ENCODE measurements around the gene GRK4.

Gene GRK4

DNA sequence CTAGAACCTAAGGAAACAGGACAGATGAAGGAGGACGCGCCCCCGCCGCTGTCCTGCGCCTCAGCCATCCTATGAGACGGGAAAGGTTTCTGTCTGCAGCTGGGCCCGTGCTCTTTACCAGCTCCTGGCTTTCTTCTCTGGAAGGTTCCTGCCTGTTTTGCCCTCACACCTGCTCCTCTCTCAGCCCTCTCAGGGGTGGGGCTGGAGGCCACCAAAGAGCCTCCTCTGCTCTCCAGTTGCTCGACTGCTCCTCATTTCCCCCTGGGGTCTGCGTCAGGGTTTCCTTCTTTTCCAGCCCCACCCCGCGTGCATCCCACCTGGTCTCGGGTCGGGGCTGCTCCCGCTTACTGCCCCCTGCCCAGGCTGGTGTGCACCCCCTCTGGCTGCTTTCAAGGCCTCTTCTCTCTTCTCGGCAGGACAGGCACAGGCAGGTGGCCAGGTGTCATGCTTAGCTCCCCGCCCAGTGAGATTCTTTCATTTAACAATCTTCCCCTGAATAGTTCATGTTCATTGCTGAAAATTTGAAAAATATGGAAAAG, 106.4 kb downstream of the GRK4 start:
- no peaks in the 10 kb centered on the region for H3K36me3 ChIP-seq (replicated peaks in 1 of 2; ENCODE audit: control insufficient read depth in 2 of 2, insufficient read depth in 2 of 2, low read length in 2 of 2)
- H3K4me3 ChIP-seq (ENCODE audit: low read length in 2 of 2): no peak overlapping the region
- no peak overlapping the region for H4K8ac ChIP-seq (ENCODE audit: low read depth, low read length)
- H3K23ac ChIP-seq (ENCODE audit: low read depth, low read length, poor library complexity): no peak overlapping the region
- no CpG with 5 or more reads among the region's 16 CpGs for WGBS, 2 donors (ENCODE audit: extremely low coverage in 2 of 2, insufficient read length in 2 of 2, insufficient replicate concordance in 1 of 2)
- no peak overlapping the region for H3K9ac ChIP-seq (ENCODE audit: low read depth, low read length, poor library complexity)
- peak overlapping the region; percentile 18 for H2AFZ ChIP-seq (ENCODE audit: low read length)
- H3K27ac ChIP-seq (replicated peaks; ENCODE audit: low read length): no peak overlapping the region
- no peak overlapping the region for H2BK5ac ChIP-seq (ENCODE audit: low read length)
- H4K91ac ChIP-seq (ENCODE audit: low read depth, low read length, poor library complexity): no peak overlapping the region
- peaks cover 5 to 8% of the 10 kb centered on the region in 2 donors for H3K4me1 ChIP-seq (ENCODE audit: control insufficient read depth in 2 of 2, insufficient read depth in 1 of 2, low read depth in 1 of 2, low read length in 2 of 2)
- H2BK15ac ChIP-seq (ENCODE audit: low read length): peak overlapping the region; percentile 45
- H2BK120ac ChIP-seq (ENCODE audit: low read depth, low read length): no peak overlapping the region
- no peak for DNase-seq (ENCODE audit: low spot score)
- H3K27me3 ChIP-seq (ENCODE audit: control insufficient read depth in 3 of 3, insufficient read depth in 3 of 3, low read depth in 1 of 3, low read length in 3 of 3): no peaks in the 10 kb centered on the region
- peaks cover 2 to 6% of the 10 kb centered on the region in 2 donors for H3K9me3 ChIP-seq (replicated peaks in 1 of 2; ENCODE audit: control insufficient read depth in 2 of 2, insufficient read depth in 1 of 2, low read depth in 1 of 2, low read length in 2 of 2)
- H3K4ac ChIP-seq (ENCODE audit: low read length): no peak overlapping the region
- H2BK12ac ChIP-seq (ENCODE audit: low read length): no peak overlapping the region
- H3K14ac ChIP-seq (ENCODE audit: low read length): no peak overlapping the region
- H3K18ac ChIP-seq (ENCODE audit: low read length): no peak overlapping the region
- H2AK5ac ChIP-seq (ENCODE audit: low read depth, low read length): peak overlapping the region; percentile 31
- peaks cover 1% of the 10 kb centered on the region for H3K79me1 ChIP-seq (ENCODE audit: low read depth, low read length)
- no peak overlapping the region for H3K4me2 ChIP-seq (ENCODE audit: insufficient read depth, low read length, poor library complexity, severe bottlenecking)

DNA sequence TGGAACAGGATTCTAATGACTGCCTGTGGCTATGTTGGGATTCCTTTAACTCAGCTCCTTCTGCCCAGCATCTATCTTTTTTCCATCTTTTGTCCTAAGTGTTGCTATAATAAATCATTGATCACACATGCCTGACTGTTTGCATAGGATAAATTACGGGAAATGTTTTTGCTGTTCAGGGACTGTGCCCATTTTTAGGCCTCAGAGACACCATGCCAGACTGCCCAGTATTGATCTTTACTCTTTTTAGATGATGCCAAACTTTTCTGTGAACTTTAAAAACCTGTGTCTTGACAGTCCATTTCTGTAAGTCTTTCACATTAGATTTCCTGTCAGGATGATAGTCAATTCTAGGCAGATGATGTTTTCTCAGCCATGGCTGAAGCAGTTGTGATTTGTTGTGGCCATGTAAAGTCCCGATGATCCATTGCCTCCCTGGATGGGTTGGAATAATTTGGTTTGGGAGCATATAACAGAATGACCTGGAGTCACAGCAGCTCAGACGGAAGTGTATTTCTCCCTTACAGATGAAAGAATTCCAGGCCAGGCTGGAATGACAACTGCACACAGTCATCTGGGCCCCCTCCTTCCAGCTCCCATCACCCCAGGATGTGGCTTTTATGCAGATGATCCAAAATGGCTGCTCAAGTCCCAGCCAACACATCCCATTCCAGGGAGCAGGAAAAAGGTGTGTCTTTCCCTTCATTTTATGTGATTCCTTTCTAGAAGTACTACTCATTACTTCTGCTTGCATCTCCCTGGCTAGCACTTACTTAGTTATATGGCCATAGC, 107.5 kb downstream of the GRK4 start:
- H3K27me3 ChIP-seq (ENCODE audit: control insufficient read depth in 3 of 3, insufficient read depth in 3 of 3, low read depth in 1 of 3, low read length in 3 of 3): no peaks in the 10 kb centered on the region
- H2BK5ac ChIP-seq (ENCODE audit: low read length): no peak overlapping the region
- no peak overlapping the region for H3K23ac ChIP-seq (ENCODE audit: low read depth, low read length, poor library complexity)
- no peak overlapping the region for H3K4me3 ChIP-seq (ENCODE audit: low read length in 2 of 2)
- no peak overlapping the region for H3K18ac ChIP-seq (ENCODE audit: low read length)
- H3K4me2 ChIP-seq (ENCODE audit: insufficient read depth, low read length, poor library complexity, severe bottlenecking): no peak overlapping the region
- no peaks in the 10 kb centered on the region for H3K36me3 ChIP-seq (replicated peaks in 1 of 2; ENCODE audit: control insufficient read depth in 2 of 2, insufficient read depth in 2 of 2, low read length in 2 of 2)
- H2BK120ac ChIP-seq (ENCODE audit: low read depth, low read length): no peak overlapping the region
- WGBS, 2 donors (ENCODE audit: extremely low coverage in 2 of 2, insufficient read length in 2 of 2, insufficient replicate concordance in 1 of 2): no CpG with 5 or more reads among the region's 3 CpGs
- H2AK5ac ChIP-seq (ENCODE audit: low read depth, low read length): no peak overlapping the region
- DNase-seq (ENCODE audit: low spot score): no peak
- H3K4ac ChIP-seq (ENCODE audit: low read length): no peak overlapping the region
- no peak overlapping the region for H4K8ac ChIP-seq (ENCODE audit: low read depth, low read length)
- H3K79me1 ChIP-seq (ENCODE audit: low read depth, low read length): peaks cover 4% of the 10 kb centered on the region
- peaks cover 5 to 12% of the 10 kb centered on the region in 2 donors for H3K4me1 ChIP-seq (ENCODE audit: control insufficient read depth in 2 of 2, insufficient read depth in 1 of 2, low read depth in 1 of 2, low read length in 2 of 2)
- peak overlapping the region; percentile 76 for H2AFZ ChIP-seq (ENCODE audit: low read length)
- peaks cover 0 to 3% of the 10 kb centered on the region in 2 donors for H3K9me3 ChIP-seq (replicated peaks in 1 of 2; ENCODE audit: control insufficient read depth in 2 of 2, insufficient read depth in 1 of 2, low read depth in 1 of 2, low read length in 2 of 2)
- H3K27ac ChIP-seq (replicated peaks; ENCODE audit: low read length): no peak overlapping the region
- H4K91ac ChIP-seq (ENCODE audit: low read depth, low read length, poor library complexity): no peak overlapping the region
- no peak overlapping the region for H2BK15ac ChIP-seq (ENCODE audit: low read length)
- H2BK12ac ChIP-seq (ENCODE audit: low read length): no peak overlapping the region
- no peak overlapping the region for H3K14ac ChIP-seq (ENCODE audit: low read length)
- H3K9ac ChIP-seq (ENCODE audit: low read depth, low read length, poor library complexity): no peak overlapping the region

DNA sequence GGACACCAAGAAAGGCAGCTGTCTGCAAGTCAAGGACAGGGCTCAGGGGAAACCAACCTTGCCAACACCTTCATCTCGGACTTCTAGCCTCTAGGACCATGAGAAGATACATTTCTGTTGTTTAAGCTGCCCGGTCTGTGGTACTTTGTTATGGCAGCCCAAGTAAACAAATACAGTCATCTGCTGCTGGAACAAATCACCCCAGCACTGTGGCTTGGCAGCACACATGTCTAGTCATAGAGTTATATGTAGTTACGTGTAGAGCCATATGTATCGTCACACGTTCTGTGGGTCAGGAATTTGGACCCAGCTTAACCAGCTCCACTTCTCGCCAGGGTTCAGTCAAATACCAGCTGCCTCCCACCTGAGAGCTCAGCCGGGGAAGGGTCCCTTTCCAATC, 108.4 kb downstream of the GRK4 start:
- Histone ChIP-seq H4K91ac (ENCODE audit: low read depth, low read length, poor library complexity) (no peak overlapping the region), H2AFZ (ENCODE audit: low read length) (no peak overlapping the region), H3K23ac (ENCODE audit: low read depth, low read length, poor library complexity) (no peak overlapping the region), H2BK12ac (ENCODE audit: low read length) (no peak overlapping the region), H3K9ac (ENCODE audit: low read depth, low read length, poor library complexity) (no peak overlapping the region), H2AK5ac (ENCODE audit: low read depth, low read length) (no peak overlapping the region), H3K4ac (ENCODE audit: low read length) (no peak overlapping the region), H2BK120ac (ENCODE audit: low read depth, low read length) (no peak overlapping the region), H4K8ac (ENCODE audit: low read depth, low read length) (no peak overlapping the region), H3K36me3 (replicated peaks in 1 of 2; ENCODE audit: control insufficient read depth in 2 of 2, insufficient read depth in 2 of 2, low read length in 2 of 2) (no peaks in the 10 kb centered on the region), H2BK15ac (ENCODE audit: low read length) (no peak overlapping the region), H3K4me3 (ENCODE audit: low read length in 2 of 2) (no peak overlapping the region), H3K79me1 (ENCODE audit: low read depth, low read length) (peaks cover 4% of the 10 kb centered on the region), H3K4me2 (ENCODE audit: insufficient read depth, low read length, poor library complexity, severe bottlenecking) (no peak overlapping the region), H3K27ac (replicated peaks; ENCODE audit: low read length) (no peak overlapping the region), H3K9me3 (replicated peaks in 1 of 2; ENCODE audit: control insufficient read depth in 2 of 2, insufficient read depth in 1 of 2, low read depth in 1 of 2, low read length in 2 of 2) (no peaks in the 10 kb centered on the region), H3K27me3 (ENCODE audit: control insufficient read depth in 3 of 3, insufficient read depth in 3 of 3, low read depth in 1 of 3, low read length in 3 of 3) (no peaks in the 10 kb centered on the region), H3K4me1 (ENCODE audit: control insufficient read depth in 2 of 2, insufficient read depth in 1 of 2, low read depth in 1 of 2, low read length in 2 of 2) (peaks cover 6 to 19% of the 10 kb centered on the region in 2 donors), H3K14ac (ENCODE audit: low read length) (no peak overlapping the region), H2BK5ac (ENCODE audit: low read length) (no peak overlapping the region), H3K18ac (ENCODE audit: low read length) (no peak overlapping the region)
- no CpG with 5 or more reads among the region's 7 CpGs for WGBS, 2 donors (ENCODE audit: extremely low coverage in 2 of 2, insufficient read length in 2 of 2, insufficient replicate concordance in 1 of 2)
- DNase-seq (ENCODE audit: low spot score): no peak
